ENCODE results near the gene COASY. TPM values are rescaled to one million over a fixed set of nuclear protein-coding genes. Genes with fewer than 3 reads are reported as not detected.
"Not testable (repeated sequence)": the region's sequence is repeated elsewhere in the genome, so short reads cannot be mapped to it uniquely, and the experiment has no call there.

COASY gene
- total RNA-seq, 1 donor from 2014 or later: 45.6 TPM

GRCh38 chr17:42585353-42585752 lies 23.4 kb downstream of the COASY start:
- intact Hi-C loops (cut with DNase I): no loop called here
- peak; percentile 59 for ATAC-seq

GRCh38 chr17:42586514-42587230 lies 24.7 kb downstream of the COASY start:
- no peak for ATAC-seq
- intact Hi-C loops (cut with DNase I): no loop called here
- DNase-seq (ENCODE audit: missing footprints): no peak

More at GRCh38 chr17:42585353-42585752, 23.4 kb downstream of the COASY start:
- DNase-seq (ENCODE audit: missing footprints): no peak

- no peak for ATAC-seq
- intact Hi-C loops (cut with DNase I): no loop called here
Observed at GRCh38 chr17:42590886-42591285, 28.9 kb downstream of the COASY start.

GRCh38 chr17:42591411-42591810 lies 29.5 kb downstream of the COASY start:
- ATAC-seq (no peak), DNase-seq (ENCODE audit: missing footprints) (no peak)
- intact Hi-C loops (cut with DNase I): no loop called here

More at GRCh38 chr17:42590886-42591285, 28.9 kb downstream of the COASY start:
- DNase-seq (ENCODE audit: missing footprints): no peak

GRCh38 chr17:42596386-42596785 lies 34.4 kb downstream of the COASY start:
- DNase-seq (ENCODE audit: missing footprints) (no peak), ATAC-seq (no peak)
- intact Hi-C loops (cut with DNase I): no loop called here

GRCh38 chr17:42598905-42599304 lies 37.0 kb downstream of the COASY start:
- ATAC-seq (peak; percentile 76), DNase-seq (ENCODE audit: missing footprints) (no peak)
- intact Hi-C loops (cut with DNase I): no loop called here

- ATAC-seq: no peak
- DNase-seq (ENCODE audit: missing footprints): no peak
- intact Hi-C loops (cut with DNase I): no loop called here
Observed at GRCh38 chr17:42603318-42603717, 41.4 kb downstream of the COASY start.

GRCh38 chr17:42607769-42608168 lies 45.8 kb downstream of the COASY start:
- DNase-seq (ENCODE audit: missing footprints) (no peak), ATAC-seq (no peak)
- intact Hi-C loops (cut with DNase I): loop anchor here (2.0 to 5.0 kb wide), 2 partner anchors 40 to 71 kb away; partner anchors contain the start of gene MLX

GRCh38 chr17:42608305-42609181 lies 46.6 kb downstream of the COASY start:
- DNase-seq (ENCODE audit: missing footprints): peak; percentile 72
- intact Hi-C loops (cut with DNase I): loop anchor here (2.0 to 5.0 kb wide), 2 partner anchors 41 to 70 kb away; partner anchors contain the start of gene MLX
- ATAC-seq: peak; percentile 61

GRCh38 chr17:42609182-42609813 lies 47.4 kb downstream of the COASY start, which contains the start of the genes RETREG3 and TUBG1:
RETREG3 (minus strand) TSS chr17:42609374; CDS start chr17:42609324, 50 bp downstream.
TUBG1 (plus strand) TSS chr17:42609683; CDS start chr17:42609738, 55 bp downstream.
- peak; percentile 99 for ATAC-seq
- intact Hi-C loops (cut with DNase I): loop anchor here (2.0 to 5.0 kb wide), 2 partner anchors 42 to 70 kb away; partner anchors contain the start of gene MLX
- DNase-seq (ENCODE audit: missing footprints): peak; percentile 100

- intact Hi-C loops (cut with DNase I): loop anchor here (2.0 to 5.0 kb wide), 2 partner anchors 43 to 69 kb away; partner anchors contain the start of gene MLX
- DNase-seq (ENCODE audit: missing footprints): not testable (repeated sequence)
Observed at GRCh38 chr17:42609814-42610801, 48.2 kb downstream of the COASY start.

GRCh38 chr17:42612013-42612412 lies 50.1 kb downstream of the COASY start:
- no peak for ATAC-seq
- intact Hi-C loops (cut with DNase I): no loop called here
- no peak for DNase-seq (ENCODE audit: missing footprints)

More at GRCh38 chr17:42609814-42610801, 48.2 kb downstream of the COASY start:
- peak; percentile 24 for ATAC-seq

GRCh38 chr17:42613699-42614295 lies 51.8 kb downstream of the COASY start:
- intact Hi-C loops (cut with DNase I): no loop called here
- ATAC-seq (no peak), DNase-seq (ENCODE audit: missing footprints) (no peak)
